GM18909 (cell line): ENCODE data around the gene SLFN12L.
"Not testable (repeated sequence)": the region's sequence is repeated elsewhere in the genome, so short reads cannot be mapped to it uniquely, and the experiment has no call there.

ENCODE experiments used
- ATAC-seq: cut with Tn5 transposase; IDR thresholded peaks from one replicate; pipeline ENCODE4 v1.9.1; 2021; ENCODE audit warnings: mild to moderate bottlenecking; ENCODE audit not compliant: unreplicated experiment, poor library complexity

The SLFN12L gene

DNA sequence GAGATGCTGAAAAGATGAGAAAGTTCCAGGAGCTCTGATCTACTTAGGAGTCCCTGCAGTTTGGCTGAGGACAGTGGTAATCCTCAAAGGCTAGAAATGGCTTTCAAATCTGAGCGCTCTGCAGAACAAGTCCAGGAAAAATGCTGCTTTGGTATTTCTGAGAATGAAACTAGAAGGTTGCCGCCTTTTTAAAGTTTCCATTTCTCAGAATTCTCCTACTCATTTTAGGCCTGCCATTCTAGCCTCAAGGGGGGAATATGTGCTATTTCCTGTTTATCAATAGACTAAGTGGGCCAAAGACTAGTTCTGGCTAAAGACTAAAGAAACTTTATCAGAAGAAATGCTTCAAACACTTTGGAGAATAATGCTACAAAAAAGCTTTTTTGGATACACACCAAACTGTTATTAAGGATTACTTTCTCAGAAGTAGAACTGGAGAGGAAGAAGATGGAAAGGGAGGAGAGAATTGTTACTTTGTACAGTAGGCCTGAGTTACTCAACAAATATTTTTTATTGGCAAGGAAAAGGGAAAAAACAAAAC, at the start of gene SLFN12L:
Gene SLFN12L (minus strand): TSS at position 78 of the 541 bp plus-strand sequence. CDS start 15,314 bp downstream, outside the sequence.
- no peak for ATAC-seq

GRCh38 chr17:35586569-35587073, 49.1 kb upstream of the SLFN12L start:
- ATAC-seq, result no peak

DNA sequence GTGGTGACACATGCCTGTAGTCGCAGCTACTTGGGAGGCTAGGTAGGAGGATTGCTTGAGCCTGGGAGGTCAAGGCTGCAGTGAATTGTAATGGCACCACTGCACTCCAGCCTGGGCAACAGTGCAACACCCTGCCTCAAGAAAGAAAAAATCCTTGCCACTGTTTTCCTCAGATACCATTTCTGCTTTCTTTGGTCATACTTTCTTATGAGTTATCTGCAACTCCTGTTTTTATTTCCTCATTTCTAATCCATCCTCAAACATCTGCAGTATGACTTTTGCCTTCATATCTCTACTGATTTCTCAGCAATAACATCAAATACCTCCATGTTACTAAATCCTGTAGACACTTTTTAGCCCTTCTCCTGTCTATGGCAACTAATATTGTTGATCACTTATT, 46.6 kb upstream of the SLFN12L start:
- ATAC-seq, result no peak

DNA sequence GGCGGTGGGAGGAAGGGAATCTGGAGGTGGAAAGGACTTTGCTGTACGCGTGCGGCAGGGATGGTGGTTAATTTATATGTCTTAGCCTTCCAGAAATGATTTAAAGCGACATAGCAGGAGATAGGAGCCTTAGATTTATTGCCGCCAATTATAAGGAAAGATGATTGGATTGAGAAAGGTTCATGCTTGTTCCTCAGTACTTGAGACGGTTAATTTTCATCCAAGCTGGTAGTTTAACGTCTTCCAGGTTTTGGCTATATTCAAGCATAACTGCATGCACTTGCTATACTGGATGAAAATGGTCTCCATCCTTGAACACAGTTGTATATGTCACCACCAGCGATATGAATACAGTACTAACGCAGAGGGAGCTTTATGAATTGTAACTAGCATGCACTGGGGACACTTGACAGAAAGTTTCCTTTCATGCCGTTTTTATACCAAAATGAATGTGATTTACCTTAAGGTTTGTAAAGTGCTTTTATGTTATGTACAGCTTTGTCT, 41.5 kb upstream of the SLFN12L start:
- no peak for ATAC-seq

GRCh38 chr17:35578197-35578928, 40.9 kb upstream of the SLFN12L start, which contains the start of gene PEX12:
Gene PEX12, minus strand, starts transcription at chr17:35578571. Its CDS starts 550 bp downstream, at chr17:35578021.
- peak; percentile 82 for ATAC-seq

DNA sequence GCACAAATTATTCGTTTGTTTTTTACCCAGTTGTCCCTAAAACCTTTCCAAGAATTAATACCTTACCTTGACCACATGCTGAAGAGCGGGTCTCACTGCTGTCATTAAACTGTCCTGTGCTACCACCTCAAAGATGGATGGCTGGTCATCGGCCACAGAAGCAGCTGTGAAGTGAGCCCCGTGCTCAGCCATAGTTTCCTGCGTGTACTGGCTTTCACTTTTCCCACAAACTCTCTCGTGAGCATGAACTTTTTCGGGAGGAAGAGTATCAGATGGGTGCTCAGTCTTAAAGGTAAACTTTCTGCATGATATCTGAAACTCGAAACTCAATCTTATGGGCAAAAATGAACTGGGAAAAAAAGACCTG, 40.3 kb upstream of the SLFN12L start:
- ATAC-seq, result no peak

- no peak for ATAC-seq
Observed at GRCh38 chr17:35575759-35576158, 38.3 kb upstream of the SLFN12L start.

DNA sequence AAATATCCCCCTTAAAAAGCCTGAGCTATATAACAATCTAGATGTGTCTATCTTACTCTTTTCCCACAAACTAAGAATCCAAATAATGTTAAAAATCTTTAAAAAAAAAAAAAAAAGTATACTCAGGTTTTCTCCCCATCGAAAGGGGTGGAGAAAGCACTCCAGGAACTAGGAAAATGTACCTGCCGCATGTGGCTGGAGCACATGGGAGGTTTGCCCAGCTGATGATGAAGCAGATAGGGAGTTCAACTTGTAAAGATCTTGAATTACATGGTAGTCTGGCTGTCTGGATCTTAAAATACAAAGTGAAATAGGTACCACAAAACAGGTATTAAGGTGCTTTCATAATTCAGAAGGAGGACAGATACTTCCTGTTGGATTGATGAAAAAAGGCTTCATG, 31.9 kb upstream of the SLFN12L start:
- ATAC-seq, result no peak

GRCh38 chr17:35568561-35568960, 31.1 kb upstream of the SLFN12L start:
- no peak for ATAC-seq

DNA sequence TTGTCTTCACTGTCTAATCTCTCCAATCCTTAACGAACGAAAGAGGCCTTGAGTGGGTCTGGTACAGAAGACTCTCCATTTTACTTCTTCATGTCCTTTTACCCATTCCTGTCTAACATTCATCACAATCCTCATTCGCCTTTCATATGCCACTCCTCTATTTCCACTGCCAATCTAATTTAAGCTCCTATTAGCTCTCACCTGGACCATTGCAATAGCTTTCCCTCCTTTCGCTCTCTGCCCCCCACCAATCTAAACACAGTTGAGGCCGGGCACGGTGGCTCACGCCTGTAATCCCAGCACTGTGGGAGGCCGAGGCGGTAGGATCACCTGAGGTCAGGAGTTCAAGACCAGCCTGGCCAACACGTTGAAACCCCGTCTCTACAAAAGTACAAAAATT, 29.5 kb upstream of the SLFN12L start:
- no peak for ATAC-seq

- not testable (repeated sequence) for ATAC-seq
Observed at GRCh38 chr17:35563181-35563580, 25.7 kb upstream of the SLFN12L start.

GRCh38 chr17:35560703-35561102, 23.2 kb upstream of the SLFN12L start, which contains the start of gene SLFN14:
Gene SLFN14, minus strand, starts transcription at chr17:35560819. Its CDS starts 2,757 bp downstream, at chr17:35558062.
- ATAC-seq, result no peak

- ATAC-seq, result no peak
Observed at GRCh38 chr17:35559495-35560210, 22.2 kb upstream of the SLFN12L start.

GRCh38 chr17:35557353-35557752, 19.9 kb upstream of the SLFN12L start:
- no peak for ATAC-seq

DNA sequence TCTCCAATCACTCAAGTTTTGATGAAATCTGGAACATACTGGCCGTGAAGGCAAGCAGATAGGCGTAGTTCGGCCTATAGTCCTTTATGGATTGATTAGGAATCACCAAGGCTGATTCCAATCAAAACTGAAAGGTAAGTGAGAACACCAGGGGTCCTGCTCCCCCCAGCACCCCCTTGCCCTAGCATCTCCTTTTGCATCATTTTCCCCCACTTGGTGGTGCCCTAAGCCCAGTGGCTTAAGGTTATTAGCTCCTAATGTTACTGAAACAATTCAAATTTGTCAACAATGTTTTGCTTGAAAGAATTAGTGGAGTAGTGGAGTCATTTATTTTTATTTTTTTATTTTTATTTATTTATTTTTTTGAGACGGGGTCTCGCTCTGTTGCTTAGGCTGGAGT, 18.2 kb upstream of the SLFN12L start:
- ATAC-seq, result no peak

DNA sequence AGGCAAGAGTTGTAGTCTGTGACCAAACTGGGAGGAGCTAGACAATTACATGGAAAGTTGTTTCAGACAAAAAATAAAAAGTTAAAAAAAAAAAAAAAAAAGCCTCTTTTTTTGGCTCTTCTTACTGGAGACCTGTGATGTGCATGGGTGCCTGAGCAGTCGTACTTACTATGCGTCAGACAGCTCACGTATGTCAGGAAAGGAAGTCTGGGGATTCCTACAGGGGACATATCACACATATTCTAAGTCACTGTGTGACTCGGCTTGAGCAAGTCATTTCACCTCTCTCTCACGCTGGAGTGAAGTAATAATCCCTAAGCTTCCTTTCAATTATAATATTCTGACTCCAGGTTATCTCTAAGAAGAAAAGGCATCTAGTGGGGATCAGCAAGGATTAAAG, 17.2 kb upstream of the SLFN12L start:
- no peak for ATAC-seq

DNA sequence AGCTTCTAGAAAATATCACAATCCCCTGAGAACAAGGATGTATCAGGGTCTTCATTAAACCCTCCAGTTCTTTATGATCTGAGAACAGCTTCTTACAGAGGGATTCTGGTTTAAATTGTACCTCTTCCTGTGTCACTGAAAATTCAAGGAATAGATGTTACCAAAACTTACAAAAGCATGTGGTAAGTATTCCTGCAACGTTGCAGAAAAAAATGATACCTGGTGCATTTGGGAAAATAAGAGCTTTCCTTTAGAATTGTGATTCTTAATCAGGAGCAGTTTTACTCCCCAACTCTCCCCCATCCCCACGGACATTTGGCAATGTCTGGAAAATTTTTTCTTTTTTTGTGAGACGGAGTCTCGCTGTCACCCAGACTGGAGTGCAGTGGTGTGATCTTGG, 15.8 kb upstream of the SLFN12L start:
- no peak for ATAC-seq

DNA sequence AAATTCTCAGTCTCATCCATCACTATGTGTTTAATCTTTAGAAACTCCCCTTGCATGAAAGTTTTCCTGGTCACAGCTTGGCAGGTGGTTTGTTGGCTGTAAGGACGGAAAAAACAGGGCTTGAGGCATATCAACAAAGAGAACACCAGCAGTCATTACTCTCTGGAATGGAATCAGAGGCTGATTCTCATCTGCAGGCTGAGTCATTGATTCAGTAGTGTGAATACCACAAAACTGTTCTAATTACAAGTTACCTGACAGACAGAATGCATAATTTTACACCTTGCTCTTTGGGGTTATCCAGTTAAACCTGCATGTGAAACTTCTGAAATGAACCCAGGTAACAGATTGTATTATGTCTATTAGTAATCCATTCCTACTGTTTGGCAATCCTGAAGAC, 11.5 kb upstream of the SLFN12L start:
- no peak for ATAC-seq

GRCh38 chr17:35548208-35548810, 10.8 kb upstream of the SLFN12L start:
- no peak for ATAC-seq

GRCh38 chr17:35546487-35546886, 9.0 kb upstream of the SLFN12L start:
- no peak for ATAC-seq

DNA sequence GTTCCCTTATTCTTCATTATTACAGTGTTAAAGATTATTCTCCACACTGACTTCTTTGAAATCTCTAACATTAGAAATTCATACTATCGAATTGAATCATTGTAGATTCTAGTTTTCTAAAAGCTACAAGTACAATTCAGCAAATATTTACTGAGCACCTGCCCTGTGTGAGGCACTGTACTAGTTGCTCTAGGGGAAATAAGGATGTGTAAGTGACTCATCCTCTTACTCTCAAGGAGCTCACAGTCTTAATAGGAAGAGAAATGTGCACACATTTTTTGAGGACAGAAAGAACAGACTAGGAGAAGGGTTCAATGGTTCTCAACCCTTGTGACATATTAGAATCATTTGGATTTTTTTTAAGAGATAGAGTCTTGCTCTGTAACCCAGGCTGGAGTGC, 7.7 kb upstream of the SLFN12L start:
- ATAC-seq, result no peak
